WTC11 (cell line): ENCODE data around the gene KRTAP5-1. TPM values are rescaled to one million over a fixed set of nuclear protein-coding genes. Genes with fewer than 3 reads are reported as not detected.

Experiments
- ATAC-seq: fragments of 200-7000 bp; cut with Tn5 transposase; 2 replicates; pipeline ENCODE4 v1.10.0; 2021; ENCODE audit warnings: mild to moderate bottlenecking, moderate library complexity
- CTCF ChIA-PET: fragments of 300-600 bp; sonication (Branson Sonifier 250); formaldehyde crosslinking; loops from one replicate; lab custom pipeline; 2021; ENCODE audit warnings: antibody characterized with exemption; lab: Charles Lee
- POLR2A ChIA-PET: fragments of 350-600 bp; sonication (Branson Sonifier 250); formaldehyde crosslinking; loops from one replicate; lab custom pipeline; 2021; ENCODE audit warnings: antibody characterized with exemption; lab: Charles Lee
- DNase-seq: peaks from one replicate; pipeline ENCODE4 v3.0.0; 2021; ENCODE audit warnings: low spot score
- H3K27ac Mint-ChIP-seq: 2 replicates; pipeline ENCODE4 v1.8.0; 2021; ENCODE audit warnings: mixed read lengths
- H3K27me3 Mint-ChIP-seq: 2 replicates; pipeline ENCODE4 v1.8.0; 2021; ENCODE audit warnings: low read depth, mild to moderate bottlenecking, moderate library complexity, mixed read lengths
- H3K36me3 Mint-ChIP-seq: 2 replicates; pipeline ENCODE4 v1.8.0; 2021; ENCODE audit warnings: mixed read lengths
- H3K4me1 Mint-ChIP-seq: 2 replicates; pipeline ENCODE4 v1.8.0; 2022; ENCODE audit warnings: mixed read lengths
- H3K4me3 Mint-ChIP-seq: 2 replicates; pipeline ENCODE4 v1.8.0; 2021; ENCODE audit warnings: mild to moderate bottlenecking, moderate library complexity, mixed read lengths
- H3K9me3 Mint-ChIP-seq: 2 replicates; pipeline ENCODE4 v1.8.0; 2021; ENCODE audit warnings: mixed read lengths
- AR ChIP-seq: fragments of 250-450 bp; sonication (Bioruptor Pico); IDR thresholded peaks from 2 replicates; pipeline ENCODE4 v1.9.0; 2021; ENCODE audit warnings: mild to moderate bottlenecking
- ATF1 ChIP-seq: sonication (generic); formaldehyde crosslinking; IDR thresholded peaks from 2 replicates; pipeline ENCODE4 v1.8.1; 2023; ENCODE audit warnings: mild to moderate bottlenecking, moderate library complexity, missing genetic modification reagents
- CDX4 ChIP-seq: fragments of 250-450 bp; sonication (Bioruptor Pico); IDR thresholded peaks from 2 replicates; pipeline ENCODE4 v1.9.0; 2021; ENCODE audit warnings: moderate library complexity, mild to moderate bottlenecking, inconsistent platforms, borderline replicate concordance
- CREB1 ChIP-seq: sonication (generic); formaldehyde crosslinking; IDR thresholded peaks from 2 replicates; pipeline ENCODE4 v1.8.0; 2023; ENCODE audit warnings: mild to moderate bottlenecking, missing genetic modification reagents
- ERG ChIP-seq: fragments of 250-450 bp; sonication (Bioruptor Pico); IDR thresholded peaks from 2 replicates; pipeline ENCODE4 v1.8.0; 2021; ENCODE audit warnings: mild to moderate bottlenecking
- ETV6 ChIP-seq: sonication (generic); formaldehyde crosslinking; IDR thresholded peaks from 2 replicates; pipeline ENCODE4 v1.8.1; 2022; ENCODE audit warnings: mild to moderate bottlenecking, missing genetic modification reagents
- HMGA2 ChIP-seq: fragments of 250-450 bp; sonication (Bioruptor Pico); IDR thresholded peaks from 2 replicates; pipeline ENCODE4 v1.4.0; 2021; ENCODE audit warnings: mild to moderate bottlenecking, moderate library complexity
- JAZF1 ChIP-seq: fragments of 250-450 bp; sonication (Bioruptor Pico); IDR thresholded peaks from 2 replicates; pipeline ENCODE4 v1.9.0; 2021; ENCODE audit warnings: moderate library complexity, mild to moderate bottlenecking, inconsistent platforms
- KAT7 ChIP-seq: sonication (generic); formaldehyde crosslinking; IDR thresholded peaks from 2 replicates; pipeline ENCODE4 v1.8.1; 2023; ENCODE audit warnings: missing genetic modification reagents, mild to moderate bottlenecking, borderline replicate concordance
- MAX ChIP-seq: sonication (generic); formaldehyde crosslinking; IDR thresholded peaks from 2 replicates; pipeline ENCODE4 v1.8.0; 2022; ENCODE audit warnings: mild to moderate bottlenecking, missing genetic modification reagents
- NFYB ChIP-seq: sonication (generic); formaldehyde crosslinking; conservative IDR thresholded peaks from 2 replicates; pipeline ENCODE4 v1.8.0; 2022; ENCODE audit warnings: low read depth, missing genetic modification reagents
- PRRX2 ChIP-seq: fragments of 250-450 bp; sonication (Bioruptor Pico); IDR thresholded peaks from 2 replicates; pipeline ENCODE4 v1.8.0; 2021; ENCODE audit warnings: mild to moderate bottlenecking
- SP1 ChIP-seq: sonication (generic); formaldehyde crosslinking; conservative IDR thresholded peaks from 2 replicates; pipeline ENCODE4 v1.8.1; 2022; ENCODE audit warnings: missing genetic modification reagents
- TCF7 ChIP-seq: sonication (generic); formaldehyde crosslinking; IDR thresholded peaks from 2 replicates; pipeline ENCODE4 v1.8.0; 2022; ENCODE audit warnings: mild to moderate bottlenecking, low read depth, missing genetic modification reagents, moderate library complexity
- TEAD4 ChIP-seq: sonication (generic); formaldehyde crosslinking; IDR thresholded peaks from 2 replicates; pipeline ENCODE4 v1.8.0; 2022; ENCODE audit warnings: mild to moderate bottlenecking, missing genetic modification reagents
- ZBTB21 ChIP-seq: sonication (generic); formaldehyde crosslinking; IDR thresholded peaks from 2 replicates; pipeline ENCODE4 v1.8.1; 2023; ENCODE audit warnings: mild to moderate bottlenecking, missing genetic modification reagents, borderline replicate concordance
- ZBTB43 ChIP-seq: sonication (generic); formaldehyde crosslinking; IDR thresholded peaks from 2 replicates; pipeline ENCODE4 v1.8.1; 2023; ENCODE audit warnings: mild to moderate bottlenecking, missing genetic modification reagents
- ZMAT4 ChIP-seq: fragments of 250-450 bp; sonication (Bioruptor Pico); IDR thresholded peaks from 2 replicates; pipeline ENCODE4 v1.9.0; 2021; ENCODE audit warnings: mild to moderate bottlenecking
- ZNF138 ChIP-seq: sonication (generic); formaldehyde crosslinking; conservative IDR thresholded peaks from 2 replicates; pipeline ENCODE4 v1.8.1; 2022; ENCODE audit warnings: mild to moderate bottlenecking, moderate library complexity, missing genetic modification reagents
- ZNF416 ChIP-seq: fragments of 250-450 bp; sonication (Bioruptor Pico); IDR thresholded peaks from 2 replicates; pipeline ENCODE4 v1.9.0; 2021; ENCODE audit warnings: mild to moderate bottlenecking, inconsistent platforms
- ZNF512 ChIP-seq: sonication (generic); formaldehyde crosslinking; IDR thresholded peaks from 2 replicates; pipeline ENCODE4 v1.8.1; 2022; ENCODE audit warnings: missing genetic modification reagents, borderline replicate concordance
- total RNA-seq: library from RNA; stranded (reverse); gene quantifications from 3 replicates; pipeline ENCODE4 v1.2.3, GENCODE V29; 2021

Gene KRTAP5-1
- total RNA-seq, 1 experiment from 2014 or later = not detected

- no peak for TF ChIP-seq HMGA2 (CRISPR knock-in tag)
- TF ChIP-seq ZNF416 (CRISPR knock-in tag) = no peak
- no peak for TF ChIP-seq ZMAT4
- no peak for TF ChIP-seq AR (CRISPR knock-in tag)
- TF ChIP-seq ZBTB21 = no peak
- no peak for TF ChIP-seq JAZF1 (CRISPR knock-in tag)
- no peak for TF ChIP-seq CREB1 (CRISPR knock-in tag)
Observed at GRCh38 chr11:1558775-1559110, 26.3 kb downstream of the KRTAP5-1 start (continued).

- ChIA-PET POLR2A (interaction anchor here (0.6 to 3.2 kb wide), 3 partner anchors 10 to 180 kb away, joined by 4 to 16 read pairs (median 5); no protein-coding TSS in a partner anchor), CTCF (interaction anchor here (0.6 to 9.0 kb wide), 12 partner anchors 9 to 169 kb away, joined by 3 to 167 read pairs (median 4); partner anchors contain the start of genes BRSK2, DUSP8 and KRTAP5-5)
- ATAC-seq (no peak), DNase-seq (no peak)
- Mint-ChIP-seq H3K4me3 (no peak overlapping the region), H3K9me3 (no peaks in the 10 kb centered on the region), H3K4me1 (peaks cover 24% of the 10 kb centered on the region), H3K36me3 (no peaks in the 10 kb centered on the region), H3K27me3 (peaks cover 68% of the 10 kb centered on the region), H3K27ac (no peak overlapping the region)
- TF ChIP-seq PRRX2 (CRISPR knock-in tag) (no peak), ERG (CRISPR knock-in tag) (no peak), MAX (CRISPR knock-in tag) (no peak), TCF7 (no peak), SP1 (no peak), KAT7 (CRISPR knock-in tag) (no peak), ETV6 (CRISPR knock-in tag) (no peak), ZNF512 (CRISPR knock-in tag) (no peak)
Observed at GRCh38 chr11:1557904-1558774, 26.9 kb downstream of the KRTAP5-1 start.

- H3K27ac Mint-ChIP-seq = no peak overlapping the region
- POLR2A ChIA-PET = interaction anchor here (1.3 to 3.2 kb wide), 2 partner anchors 9 to 17 kb away, joined by 4 to 16 read pairs; no protein-coding TSS in a partner anchor
- H3K9me3 Mint-ChIP-seq = no peaks in the 10 kb centered on the region
- H3K27me3 Mint-ChIP-seq = peaks cover 76% of the 10 kb centered on the region
- no peak overlapping the region for H3K4me3 Mint-ChIP-seq
- CTCF ChIA-PET = interaction anchor here (0.6 to 9.0 kb wide), 10 partner anchors 8 to 168 kb away, joined by 3 to 167 read pairs (median 8); partner anchors contain the start of genes BRSK2 and DUSP8
- peaks cover 24% of the 10 kb centered on the region for H3K4me1 Mint-ChIP-seq
- DNase-seq = no peak
- ATAC-seq = no peak
- no peaks in the 10 kb centered on the region for H3K36me3 Mint-ChIP-seq
- no peak for TF ChIP-seq NFYB
- no peak for TF ChIP-seq TEAD4 (CRISPR knock-in tag)
- no peak for TF ChIP-seq ZNF138
- TF ChIP-seq ZBTB43 (CRISPR knock-in tag) = no peak
- TF ChIP-seq ZNF512 (CRISPR knock-in tag) = no peak
- TF ChIP-seq CDX4 (CRISPR knock-in tag) = no peak
- TF ChIP-seq ATF1 (CRISPR knock-in tag) = no peak
Observed at GRCh38 chr11:1557051-1557884, 27.8 kb downstream of the KRTAP5-1 start.
